Stomach (tissue), 4 donors: ENCODE data around the gene PITX1.

Experiments used
- CTCF ChIP-seq, 7 experiments: fragments of 450-650 bp in 4 of 7; fragments of 200-600 bp in 3 of 7; sonication (generic) in 3 of 7; IDR thresholded peaks; one replicate each; pipeline ENCODE4 v1.5.1; 2016 to 2019; ENCODE audit warnings: antibody characterized with exemption in 7 of 7, control low read depth in 2 of 7, mild to moderate bottlenecking in 1 of 7
- EP300 ChIP-seq: sonication (generic); formaldehyde crosslinking; IDR thresholded peaks from one replicate; pipeline ENCODE4 v1.6.1; 2017; ENCODE audit warnings: antibody characterized with exemption
- POLR2A ChIP-seq, 4 donors: fragments of 450-650 bp; IDR thresholded peaks; one replicate each; pipeline ENCODE4 v1.6.1; 2016; ENCODE audit warnings: antibody characterized with exemption in 4 of 4, control low read depth in 2 of 4, mild to moderate bottlenecking in 1 of 4, moderate library complexity in 1 of 4
- POLR2AphosphoS5 ChIP-seq, 3 donors: sonication (generic); formaldehyde crosslinking; IDR thresholded peaks; one replicate each; pipeline ENCODE4 v1.6.1; 2016; ENCODE audit warnings: antibody characterized with exemption in 3 of 3

DNA sequence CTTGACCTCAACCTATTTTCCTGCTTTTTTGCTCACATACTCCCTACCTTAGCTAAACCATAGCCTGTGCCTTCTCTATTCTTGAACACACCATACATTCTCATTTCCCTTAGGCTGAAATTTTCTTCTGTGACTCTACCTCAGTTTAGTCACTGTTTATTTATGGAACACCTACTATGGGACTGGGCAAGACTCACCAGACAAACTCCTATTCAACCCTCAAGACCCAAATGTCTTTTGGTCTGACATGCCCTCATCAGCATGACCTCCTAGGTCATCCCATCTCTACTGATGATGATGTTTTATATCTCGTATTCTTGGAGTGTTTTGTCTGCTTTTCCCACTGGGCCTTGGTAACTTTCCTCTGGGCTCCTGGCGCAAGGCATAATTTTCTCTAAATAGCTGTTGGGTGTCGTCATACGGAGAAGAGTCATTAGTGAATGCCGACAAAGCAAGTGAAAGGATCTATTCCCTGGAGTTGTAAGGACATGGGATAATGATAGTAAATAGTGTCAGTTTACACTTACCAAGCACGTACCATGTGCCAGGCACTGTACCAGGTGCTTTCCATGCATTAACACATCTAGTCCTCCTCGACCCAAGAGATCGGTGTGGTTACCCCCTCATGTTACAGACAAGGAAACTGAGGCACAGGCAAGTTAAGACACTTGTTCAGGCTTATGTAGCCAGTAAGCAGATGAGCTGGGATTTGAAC lies 22.4 kb upstream of the PITX1 start:
- TF ChIP-seq CTCF (IDR thresholded peaks at IDR 0.05) = no peak
- TF ChIP-seq POLR2A (IDR thresholded peaks at IDR 0.05) = no peak
- TF ChIP-seq POLR2AphosphoS5 (IDR thresholded peaks at IDR 0.05) = no peak
- no peak for TF ChIP-seq EP300
